Amygdala (tissue), 56 donors: Measurements from ENCODE around the gene ZNF618.

Experiments used
- DNase-seq, 56 donors: peaks; one replicate each; lab custom pipeline; 2025; lab: John Stamatoyannopoulos, UW

ZNF618 gene

DNA sequence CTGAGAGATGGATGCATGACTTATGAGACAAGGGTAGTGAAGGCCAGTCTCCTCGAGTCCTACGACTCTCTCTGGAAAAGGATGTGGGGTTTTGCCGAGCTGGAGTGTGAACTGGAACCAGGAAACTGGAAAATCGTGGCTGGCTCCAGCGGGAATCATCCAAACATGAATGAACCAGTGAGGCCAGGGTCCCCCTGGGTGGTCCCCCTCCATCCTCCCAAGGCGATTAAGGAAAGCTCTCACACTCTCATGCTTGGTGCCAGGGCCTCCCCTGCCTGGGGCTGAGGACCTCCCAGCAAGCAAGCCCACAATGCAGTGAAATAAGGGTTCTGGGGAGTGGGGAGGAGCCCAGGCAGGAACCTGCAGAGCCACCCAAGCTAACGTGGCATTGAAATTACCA, 211.6 kb downstream of the ZNF618 start:
- DNase-seq: no peak

GRCh38 chr9:114088571-114089170, 212.6 kb downstream of the ZNF618 start:
- no peak for DNase-seq

- DNase-seq: no peak
Measured at GRCh38 chr9:114089206-114089840, 213.2 kb downstream of the ZNF618 start.

GRCh38 chr9:114090798-114091197, 214.7 kb downstream of the ZNF618 start:
- DNase-seq: no peak

DNA sequence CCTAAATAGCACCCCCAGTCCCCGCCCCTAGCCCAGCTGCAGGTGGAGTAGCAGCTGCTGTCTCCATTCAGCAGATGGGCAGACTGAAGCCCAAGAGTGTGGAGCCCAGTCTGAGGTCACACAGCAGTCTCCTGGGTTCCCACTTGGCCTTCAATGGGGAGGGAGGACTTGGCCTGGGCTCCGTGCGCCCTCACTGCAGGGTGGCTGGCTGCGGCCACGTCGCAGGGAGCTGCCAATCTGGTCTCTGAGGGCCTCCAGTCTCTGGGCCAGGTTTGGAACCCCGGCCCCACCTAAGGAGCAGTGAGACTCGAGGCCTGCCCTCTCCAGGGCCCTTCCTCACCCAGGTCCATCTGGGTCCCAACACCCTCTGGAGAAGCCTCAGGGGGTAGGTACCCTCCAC, 215.6 kb downstream of the ZNF618 start:
- no peak for DNase-seq

DNA sequence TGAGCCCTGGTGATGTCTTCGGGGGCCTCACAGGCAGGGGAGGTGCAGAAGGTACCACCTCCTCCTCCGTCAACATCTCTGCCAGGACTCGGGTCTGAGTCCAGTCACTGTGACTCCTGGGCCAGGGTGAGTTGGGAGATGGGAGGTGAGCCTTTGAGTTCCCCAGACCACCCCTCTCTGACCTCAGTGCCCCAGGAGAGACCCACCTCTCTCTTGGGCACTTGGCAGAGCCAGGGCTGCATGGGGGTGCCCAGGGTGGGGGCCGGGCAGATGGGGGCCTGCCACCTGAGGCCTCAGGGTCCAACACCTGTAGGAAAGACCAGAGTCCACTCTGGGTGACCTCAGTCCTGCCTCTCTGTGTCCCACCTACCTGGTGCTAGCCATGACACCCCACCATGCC, 216.2 kb downstream of the ZNF618 start:
- DNase-seq: no peak

DNA sequence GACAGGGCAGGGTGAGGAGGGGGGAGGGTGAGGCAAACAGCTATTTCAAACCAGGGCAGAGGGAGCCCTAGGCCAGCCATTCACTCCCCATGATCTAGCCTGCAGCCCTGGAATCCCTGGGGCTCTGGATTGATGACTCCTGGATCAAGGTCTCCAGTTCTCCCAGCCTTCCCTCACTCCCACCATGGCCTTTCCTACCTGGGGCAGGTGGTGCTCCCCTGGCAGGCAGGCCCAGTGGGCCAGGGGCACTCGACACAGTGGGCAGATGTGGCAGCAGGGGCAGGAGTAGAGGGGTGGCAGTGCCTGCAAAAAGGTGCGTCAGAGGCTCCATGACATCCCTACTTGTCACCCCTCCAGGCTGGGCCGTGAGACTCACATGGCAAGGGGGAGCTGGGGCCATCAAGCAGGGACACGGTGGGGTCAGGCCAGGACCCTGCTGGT, 216.9 kb downstream of the ZNF618 start:
- no peak for DNase-seq

DNA sequence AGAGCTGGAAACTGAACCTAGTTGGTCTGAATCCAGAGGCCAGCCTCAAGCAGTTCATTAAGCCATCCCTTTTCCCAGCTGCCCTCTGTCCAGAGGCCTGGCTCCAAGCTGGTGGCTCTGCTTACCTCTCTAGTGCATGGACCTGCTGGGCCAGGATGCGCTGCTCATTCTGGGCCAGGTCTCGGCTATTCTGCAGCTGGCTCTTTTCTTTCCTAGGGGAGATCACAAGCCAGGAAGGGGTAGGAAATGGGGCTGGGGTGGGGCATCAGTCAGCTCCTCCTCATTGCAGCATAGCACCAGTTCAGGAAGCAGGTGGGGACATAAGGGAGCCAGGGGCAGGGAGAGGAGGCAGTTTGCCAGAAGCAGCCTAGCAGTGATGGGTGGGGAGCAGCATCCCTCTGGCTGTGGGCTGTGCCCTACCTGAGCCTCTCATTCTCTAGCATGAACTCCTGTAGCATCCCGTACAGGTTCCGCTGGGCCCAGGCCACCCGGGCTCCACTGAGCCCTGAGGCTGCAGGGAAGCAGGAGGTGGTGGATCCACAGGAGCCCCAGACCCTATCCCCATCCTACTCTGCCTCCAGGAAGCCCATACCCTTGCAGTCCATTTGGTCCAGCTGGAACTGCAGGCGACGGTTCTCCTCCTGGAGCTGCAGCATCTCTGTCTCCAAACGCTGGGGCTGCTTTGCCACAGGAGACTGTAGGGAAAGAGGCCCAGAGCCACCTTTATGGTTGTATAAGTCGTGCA, 217.8 kb downstream of the ZNF618 start:
- no peak for DNase-seq

- no peak for DNase-seq
Measured at GRCh38 chr9:114094971-114095370, 218.9 kb downstream of the ZNF618 start.

DNA sequence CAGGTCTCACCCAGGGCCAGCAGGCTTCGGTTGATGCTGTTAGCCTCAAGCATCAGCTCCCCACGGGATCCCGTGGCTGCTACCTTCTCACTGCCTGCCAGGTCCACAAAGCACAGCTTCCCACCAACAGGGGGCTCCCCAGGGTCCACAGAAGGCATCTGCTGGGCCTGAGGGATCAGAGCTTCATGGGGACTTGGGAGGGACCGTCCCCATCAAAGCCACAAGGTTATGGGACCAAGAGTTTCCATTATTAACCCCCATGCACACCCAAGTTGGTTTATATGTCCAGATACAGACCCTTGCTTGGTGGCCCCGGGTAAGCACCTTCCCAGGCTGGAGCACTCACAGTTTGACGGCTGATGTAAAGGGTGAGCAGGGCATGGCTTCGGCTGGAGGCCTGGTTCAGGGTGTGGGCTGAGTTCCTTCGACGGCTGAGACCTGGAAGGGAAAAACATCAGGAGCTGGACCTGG, 220.0 kb downstream of the ZNF618 start:
- no peak for DNase-seq

DNA sequence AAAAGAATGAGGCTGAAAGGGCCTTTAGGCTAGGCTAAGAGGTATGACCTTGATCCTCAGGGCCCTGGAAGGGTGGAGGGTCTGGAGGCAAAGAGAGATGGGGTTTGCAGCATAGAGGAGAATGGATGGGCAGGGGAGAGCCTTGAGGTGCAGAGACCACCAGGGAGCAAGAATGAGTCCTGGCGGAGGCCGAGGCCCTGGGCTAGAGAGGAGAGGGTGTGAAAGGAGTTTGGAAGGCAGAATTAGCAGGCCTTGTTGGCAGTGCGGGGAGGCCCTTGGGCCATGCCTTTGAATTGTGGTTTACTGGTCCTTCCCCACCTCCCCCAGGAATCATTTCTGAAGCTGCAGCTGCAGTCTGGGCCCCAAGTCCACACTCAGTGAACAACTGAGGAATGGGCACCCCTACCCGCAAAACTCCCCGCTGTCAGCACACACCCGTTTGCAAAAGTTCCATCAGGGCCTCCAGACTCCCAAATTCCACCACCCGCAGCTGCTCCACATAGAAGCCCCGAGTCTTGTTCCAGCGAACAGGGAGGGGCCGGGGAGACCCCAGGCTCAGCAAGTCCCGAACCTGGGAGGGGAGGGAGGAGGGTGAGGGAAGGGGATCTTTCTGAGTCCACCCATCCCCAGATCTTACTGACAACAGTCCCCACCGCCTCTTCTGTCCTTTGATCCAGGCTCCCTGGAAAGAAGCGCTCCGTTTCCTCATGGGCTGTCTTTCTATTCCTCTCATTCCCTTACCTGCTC, 220.9 kb downstream of the ZNF618 start:
- no peak for DNase-seq

- DNase-seq: peak in 5 of 56 donors; percentile 5 to 61 (median 9)
Measured at GRCh38 chr9:114097613-114098020, 221.5 kb downstream of the ZNF618 start.

DNA sequence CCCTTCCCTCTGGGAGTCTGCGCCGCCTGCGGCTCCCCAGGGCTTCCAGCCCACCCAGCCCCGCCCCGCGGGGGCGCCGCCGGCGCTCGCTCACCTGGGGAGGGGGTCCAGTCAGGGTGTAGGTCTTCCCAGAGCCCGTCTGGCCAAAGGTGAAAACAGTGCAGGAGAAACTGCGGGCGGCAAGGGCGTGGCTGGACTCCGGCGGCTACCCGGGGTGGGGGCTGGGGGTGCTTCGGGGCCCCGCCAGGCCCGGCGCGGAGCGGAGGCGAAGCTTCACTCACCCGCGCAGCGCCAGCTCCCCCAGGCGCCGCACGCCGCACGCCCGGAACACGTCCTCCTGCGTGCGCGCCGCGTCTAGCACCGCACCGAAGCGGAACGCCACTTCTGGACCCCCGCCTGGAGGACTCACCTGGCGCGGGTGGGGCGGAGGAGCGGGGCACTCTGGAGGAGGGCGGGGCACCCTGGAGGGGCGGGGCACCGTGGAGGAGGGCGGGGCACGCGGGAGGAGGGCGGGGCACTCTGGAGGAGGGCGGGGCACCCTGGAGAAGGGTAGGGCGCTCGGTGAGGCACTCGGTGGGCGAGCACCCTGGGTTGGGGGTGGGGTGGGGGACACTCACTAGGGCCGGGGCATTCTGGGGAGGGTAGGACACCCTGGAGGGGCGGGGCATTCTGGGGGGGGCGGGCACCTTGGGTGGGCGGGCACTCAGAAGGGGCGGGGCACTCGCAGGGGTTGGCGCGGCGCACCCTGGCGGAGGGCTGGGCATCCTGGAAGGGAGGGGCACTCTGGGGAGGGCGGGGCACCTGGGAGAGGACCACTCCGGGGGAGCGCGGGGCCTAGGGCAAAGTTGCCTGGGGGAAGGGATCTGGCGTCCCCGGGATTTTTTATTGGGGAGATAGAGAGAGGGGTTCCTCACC, 222.2 kb downstream of the ZNF618 start:
- peak in 11 of 56 donors; percentile 14 to 70 (median 30) for DNase-seq

GRCh38 chr9:114098936-114099668, 223.0 kb downstream of the ZNF618 start, which contains the start of gene KIF12:
Gene KIF12, minus strand, starts transcription at chr9:114099292. Its CDS starts 16 bp downstream, at chr9:114099276.
- DNase-seq: no peak

GRCh38 chr9:114099669-114100270, 223.7 kb downstream of the ZNF618 start:
- no peak for DNase-seq

GRCh38 chr9:114100536-114100935, 224.4 kb downstream of the ZNF618 start:
- DNase-seq: no peak

- no peak for DNase-seq
Measured at GRCh38 chr9:114102484-114102883, 226.4 kb downstream of the ZNF618 start.

DNA sequence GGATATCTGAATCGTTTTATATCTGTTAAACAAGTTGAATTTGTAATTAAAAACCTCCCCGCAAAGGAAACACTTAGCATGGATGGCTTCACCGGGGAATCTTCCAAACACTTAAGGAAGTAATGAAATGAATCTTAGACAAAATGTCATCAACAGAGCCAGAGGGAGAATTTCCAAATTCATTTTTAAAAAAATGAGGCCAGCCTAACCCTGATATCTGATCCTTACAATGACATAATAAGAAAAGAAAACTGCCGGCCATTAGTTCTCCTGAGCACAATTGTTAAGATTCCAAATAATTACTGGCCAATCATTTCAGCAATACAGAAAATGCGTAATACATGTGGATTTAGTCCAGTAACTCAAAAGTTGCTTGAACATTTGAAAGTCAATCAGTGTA, 229.1 kb downstream of the ZNF618 start:
- DNase-seq: no peak
